GM12874 (cell line): Measurements from ENCODE around the gene A1BG.

Source experiments
- CTCF ChIP-seq: IDR thresholded peaks from 2 replicates; pipeline ENCODE4 v1.5.1; 2011; ENCODE audit warnings: low read depth, mild to moderate bottlenecking, control low read depth, low read length, moderate library complexity; ENCODE audit not compliant: insufficient read depth

The A1BG gene

GRCh38 chr19:58353717-58354477 lies 605 bp upstream of the A1BG start:
- TF ChIP-seq CTCF, result no peak

GRCh38 chr19:58351990-58352755 lies 1.1 kb downstream of the A1BG start:
- TF ChIP-seq CTCF, result no peak

GRCh38 chr19:58351558-58351878 lies 1.8 kb downstream of the A1BG start:
- TF ChIP-seq CTCF, result no peak

GRCh38 chr19:58350871-58351557 lies 2.3 kb downstream of the A1BG start:
- TF ChIP-seq CTCF, result no peak

DNA sequence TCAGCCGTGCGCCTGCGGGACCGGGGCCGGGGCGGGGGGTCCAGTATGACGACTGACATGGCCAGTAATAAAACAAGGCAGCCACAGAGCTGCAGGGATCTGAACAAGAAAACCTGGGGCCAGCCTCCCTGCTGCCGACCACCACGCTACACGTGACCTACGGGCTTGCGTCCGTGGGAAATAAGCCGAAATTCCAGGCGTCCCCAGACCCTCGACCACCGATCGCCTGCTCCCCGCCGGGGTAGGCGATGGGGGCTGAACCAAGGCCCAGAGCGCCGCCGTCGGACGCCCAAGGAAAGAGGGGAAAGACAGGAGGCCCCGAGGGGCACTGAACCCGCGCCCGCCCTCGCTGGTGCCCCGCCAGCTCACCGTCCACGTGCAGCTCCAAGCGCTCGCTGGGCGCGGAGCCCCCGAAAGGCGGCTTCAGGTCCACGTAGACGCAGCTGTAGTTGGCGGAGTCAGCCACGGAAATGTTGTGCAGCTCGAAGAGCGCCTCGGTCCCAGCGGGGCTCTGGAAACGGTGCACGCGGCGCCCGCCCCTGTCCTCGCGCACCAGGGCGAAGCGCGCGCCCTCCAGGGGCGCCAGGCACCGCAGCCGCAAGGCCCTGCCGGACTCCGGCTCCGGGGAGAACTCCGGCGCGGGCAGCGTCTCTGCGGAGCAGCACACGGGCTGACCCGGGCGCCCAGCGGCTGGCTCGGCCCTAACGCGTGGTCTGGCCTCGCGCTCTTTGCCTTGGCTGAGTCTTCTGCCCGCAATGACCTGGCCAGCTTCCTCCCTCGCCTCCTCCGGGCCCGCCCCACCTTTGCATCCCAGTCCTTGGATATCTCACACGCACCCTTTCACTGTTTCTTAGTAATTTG lies 3.1 kb downstream of the A1BG start:
- TF ChIP-seq CTCF, result no peak

DNA sequence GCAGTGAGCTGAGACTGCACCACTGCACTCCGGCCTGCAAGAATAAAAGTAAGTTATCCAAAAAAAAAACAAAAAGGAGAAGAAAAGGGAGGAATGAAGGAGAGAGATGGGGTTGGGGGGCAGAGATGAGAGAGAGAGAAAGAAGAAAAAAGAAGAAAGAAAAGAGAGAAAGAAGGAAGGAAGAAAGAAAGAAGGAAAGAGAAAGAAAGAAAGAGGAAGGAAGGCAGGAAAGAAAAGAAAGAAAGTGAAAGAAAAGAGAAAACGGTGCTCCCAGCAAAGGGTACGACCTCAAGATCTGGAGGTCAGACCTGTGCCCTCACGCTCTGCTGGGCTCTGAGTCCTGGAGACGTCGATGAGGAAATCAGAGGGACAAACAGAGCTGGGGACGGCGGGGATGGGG lies 3.7 kb downstream of the A1BG start:
- TF ChIP-seq CTCF, result no peak
